GM18870 (cell line): ENCODE results near the gene CNOT2.
"Not testable (repeated sequence)": the region's sequence is repeated elsewhere in the genome, so short reads cannot be mapped to it uniquely, and the experiment has no call there.

Experiments used
- ATAC-seq: cut with Tn5 transposase; IDR thresholded peaks from one replicate; pipeline ENCODE4 v1.9.1; 2021; ENCODE audit warnings: moderate library complexity; ENCODE audit not compliant: unreplicated experiment

Gene CNOT2

GRCh38 chr12:70304684-70305555, 61.7 kb downstream of the CNOT2 start:
- ATAC-seq: not testable (repeated sequence)

- no peak for ATAC-seq
Measured at GRCh38 chr12:70305794-70306193, 62.6 kb downstream of the CNOT2 start.

- ATAC-seq: no peak
Measured at GRCh38 chr12:70306676-70307075, 63.4 kb downstream of the CNOT2 start.

GRCh38 chr12:70307868-70308267, 64.6 kb downstream of the CNOT2 start:
- ATAC-seq: no peak

GRCh38 chr12:70309348-70309747, 66.1 kb downstream of the CNOT2 start:
- no peak for ATAC-seq

- no peak for ATAC-seq
Measured at GRCh38 chr12:70314145-70314544, 70.9 kb downstream of the CNOT2 start.

- peak; percentile 98 for ATAC-seq
Measured at GRCh38 chr12:70317781-70318180, 74.5 kb downstream of the CNOT2 start.

DNA sequence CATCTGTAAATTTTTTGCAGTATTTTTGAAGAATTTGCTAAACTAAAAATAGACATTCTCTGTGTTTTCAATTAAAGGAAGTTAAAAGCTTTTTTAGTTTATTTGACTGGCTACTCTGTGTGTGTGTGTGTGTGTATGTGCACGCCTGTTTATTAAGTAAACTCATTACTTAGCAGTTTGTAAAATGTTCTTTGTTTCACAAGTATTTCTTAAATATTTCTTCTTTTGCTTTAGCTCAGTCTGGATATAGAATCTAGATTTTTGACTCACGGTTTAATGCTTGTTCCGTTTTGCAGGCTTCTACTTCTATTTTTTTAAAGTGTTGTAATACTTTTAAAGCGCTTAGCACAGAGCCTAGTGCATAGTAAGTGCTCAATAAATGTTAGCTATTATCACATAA, 76.4 kb downstream of the CNOT2 start:
- ATAC-seq: no peak

DNA sequence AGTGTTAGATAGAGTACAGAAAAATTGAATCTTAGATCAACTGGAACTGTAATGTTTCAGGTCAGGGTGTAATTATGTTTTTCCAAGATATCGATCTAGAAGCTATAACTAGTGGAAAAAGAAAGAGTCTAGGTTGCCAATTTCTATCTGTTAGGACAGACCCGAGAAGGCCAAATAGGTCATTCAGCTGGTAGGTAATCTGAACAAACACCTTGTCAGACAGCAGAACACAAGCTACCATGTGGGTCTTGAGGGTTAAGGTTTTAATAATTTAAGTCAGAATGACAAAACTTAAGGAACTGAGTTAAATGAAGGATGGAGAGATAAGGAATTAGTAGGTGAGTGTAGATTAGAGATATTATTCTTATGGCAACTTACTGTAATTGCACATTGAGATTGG, 78.0 kb downstream of the CNOT2 start:
- no peak for ATAC-seq

GRCh38 chr12:70327541-70327940, 84.3 kb downstream of the CNOT2 start:
- no peak for ATAC-seq

DNA sequence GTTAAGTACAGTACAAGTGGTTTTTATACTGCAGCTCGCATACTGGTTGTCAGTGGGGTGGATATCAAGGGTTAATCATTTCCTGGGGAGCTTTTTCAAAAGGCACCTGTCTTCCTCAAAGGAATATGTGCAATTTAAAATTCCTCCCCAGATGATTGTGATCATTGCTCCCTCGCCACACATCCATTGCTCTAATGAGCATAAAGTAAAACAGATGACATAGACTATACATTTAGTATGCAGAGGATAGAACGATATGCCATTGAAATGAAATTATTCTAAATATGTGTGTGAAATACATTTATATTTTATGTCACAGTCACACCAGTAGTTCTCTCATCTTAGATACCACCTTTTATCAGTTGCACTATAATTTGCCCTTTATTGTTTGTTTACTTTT, 86.5 kb downstream of the CNOT2 start:
- ATAC-seq: no peak

DNA sequence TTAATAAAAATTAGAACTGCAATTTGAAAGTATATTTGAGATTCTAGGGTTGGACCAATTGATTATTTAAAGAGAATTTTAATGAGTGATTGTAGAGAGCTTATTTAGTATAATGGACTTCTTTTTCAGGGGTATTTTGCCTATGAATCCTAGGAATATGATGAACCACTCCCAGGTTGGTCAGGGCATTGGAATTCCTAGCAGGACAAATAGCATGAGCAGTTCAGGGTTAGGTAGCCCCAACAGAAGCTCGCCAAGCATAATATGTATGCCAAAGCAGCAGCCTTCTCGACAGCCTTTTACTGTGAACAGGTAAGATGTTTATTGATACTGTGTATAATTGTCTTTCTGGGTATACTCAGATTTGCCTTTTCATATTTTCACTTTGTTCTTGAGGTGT, 86.9 kb downstream of the CNOT2 start:
- no peak for ATAC-seq

DNA sequence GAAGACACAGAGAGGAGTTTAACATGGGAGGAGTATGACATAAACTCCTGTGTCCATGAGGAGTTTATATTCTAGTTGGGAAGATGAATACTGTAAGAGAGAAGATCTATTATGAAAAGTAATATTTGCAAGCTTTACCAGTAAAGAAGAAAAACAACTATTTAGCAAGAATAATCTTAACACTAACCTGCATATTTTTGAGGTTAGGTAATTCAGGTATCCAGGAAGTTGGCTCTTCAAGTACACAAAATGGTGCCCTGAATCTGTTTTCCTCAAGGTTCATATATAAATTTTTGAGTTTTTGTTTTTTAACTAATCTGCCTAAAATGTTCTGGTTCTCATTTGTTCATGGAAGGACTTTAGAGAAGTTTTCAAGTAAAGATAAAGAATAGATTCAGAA, 89.0 kb downstream of the CNOT2 start:
- no peak for ATAC-seq

DNA sequence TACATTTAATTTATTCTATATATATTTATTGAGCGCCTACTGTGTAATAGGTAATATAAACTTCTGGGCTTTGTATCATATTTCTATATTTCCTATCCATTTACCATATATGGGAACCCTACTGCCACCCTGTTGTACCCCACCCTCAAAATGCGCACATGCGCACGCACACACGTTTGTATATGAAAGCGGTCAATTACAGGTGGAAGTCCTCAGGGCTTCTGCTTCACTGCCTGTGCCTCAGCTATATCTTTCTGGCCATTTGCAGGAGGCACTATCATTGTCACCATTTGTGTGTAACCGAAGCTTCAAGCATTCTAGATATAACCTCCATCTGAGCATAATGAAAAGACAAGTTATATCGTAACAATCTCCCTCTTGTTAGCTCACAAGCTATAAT, 91.5 kb downstream of the CNOT2 start:
- no peak for ATAC-seq

DNA sequence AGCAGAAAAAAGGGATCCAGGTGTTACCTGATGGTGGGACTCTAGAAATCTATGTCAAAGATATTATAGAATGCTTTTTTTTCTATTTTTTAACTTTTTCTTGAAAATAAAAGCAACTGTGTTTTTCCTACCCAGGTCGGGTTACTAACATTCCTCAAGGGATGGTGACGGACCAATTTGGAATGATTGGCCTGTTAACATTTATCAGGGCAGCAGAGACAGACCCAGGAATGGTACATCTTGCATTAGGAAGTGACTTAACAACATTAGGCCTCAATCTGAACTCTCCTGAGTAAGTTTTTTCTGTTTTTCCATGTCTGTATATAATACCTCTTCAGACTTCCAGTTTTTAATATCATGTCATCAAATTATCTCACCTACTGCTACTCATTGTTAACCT, 95.3 kb downstream of the CNOT2 start:
- ATAC-seq: no peak

DNA sequence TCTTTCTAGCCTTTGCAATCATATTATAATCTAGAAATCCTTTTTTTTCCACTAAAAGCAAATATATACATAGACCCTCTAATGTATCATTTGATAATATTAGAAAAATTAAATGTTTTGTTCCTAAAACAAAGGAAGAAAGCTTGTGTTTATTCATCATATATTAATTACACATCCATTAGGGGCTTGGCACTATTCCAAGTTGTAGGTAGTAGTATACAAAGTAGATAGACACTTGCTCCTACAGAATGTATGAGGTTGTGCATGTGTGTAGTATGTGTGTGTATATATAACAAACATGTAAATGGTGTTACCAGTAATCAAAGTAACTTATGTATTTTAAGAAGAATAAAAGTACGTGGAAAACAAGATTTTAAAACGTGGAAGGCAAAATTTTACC, 107.8 kb downstream of the CNOT2 start:
- ATAC-seq: no peak

DNA sequence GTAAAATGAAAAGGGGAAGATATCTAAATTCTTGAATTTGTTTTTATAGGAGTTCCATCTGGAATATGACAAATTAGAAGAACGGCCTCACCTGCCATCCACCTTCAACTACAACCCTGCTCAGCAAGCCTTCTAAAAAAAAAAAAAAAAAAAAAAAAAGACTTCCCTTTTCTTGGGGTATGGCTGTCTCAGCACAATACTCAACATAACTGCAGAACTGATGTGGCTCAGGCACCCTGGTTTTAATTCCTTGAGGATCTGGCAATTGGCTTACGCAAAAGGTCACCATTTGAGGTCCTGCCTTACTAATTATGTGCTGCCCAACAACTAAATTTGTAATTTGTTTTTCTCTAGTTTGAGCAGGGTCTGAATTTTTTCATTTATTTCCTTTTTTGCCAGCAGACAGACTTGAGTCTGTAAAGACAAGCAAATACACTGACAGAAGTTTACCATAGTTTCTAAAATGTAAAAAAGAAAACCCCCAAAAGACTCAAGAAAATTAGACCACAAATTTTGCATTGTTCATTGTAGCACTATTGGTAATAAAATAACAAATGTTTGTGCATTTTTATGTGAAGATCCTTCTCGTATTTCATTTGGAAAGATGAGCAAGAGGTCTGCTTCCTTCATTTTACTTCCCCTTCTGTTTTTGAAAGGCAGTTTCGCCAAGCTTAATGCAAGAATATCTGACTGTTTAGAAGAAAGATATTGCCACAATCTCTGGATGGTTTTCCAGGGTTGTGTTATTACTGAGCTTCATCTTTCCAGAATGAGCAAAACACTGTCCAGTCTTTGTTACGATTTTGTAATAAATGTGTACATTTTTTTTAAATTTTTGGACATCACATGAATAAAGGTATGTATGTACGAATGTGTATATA, 110.8 kb downstream of the CNOT2 start:
- ATAC-seq: no peak

GRCh38 chr12:70354787-70355186, 111.6 kb downstream of the CNOT2 start:
- no peak for ATAC-seq

DNA sequence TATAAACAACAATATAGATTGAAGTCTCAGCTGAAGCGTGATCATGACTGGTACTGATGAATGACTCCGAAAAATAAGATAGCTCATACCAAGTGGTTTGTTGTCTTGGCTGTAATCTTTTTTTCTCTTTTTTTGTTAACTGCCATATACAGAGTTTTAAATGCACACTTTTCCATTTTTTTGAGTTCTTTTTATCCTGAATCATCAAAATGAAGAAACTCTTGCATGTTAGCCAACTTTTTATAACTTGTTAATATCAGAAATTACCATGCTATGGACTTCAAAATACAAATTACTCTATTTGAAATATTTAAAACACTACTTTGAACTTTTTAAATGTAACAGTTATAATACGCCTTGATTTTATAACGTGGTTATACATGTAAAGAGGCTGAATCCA, 112.7 kb downstream of the CNOT2 start:
- ATAC-seq: no peak

DNA sequence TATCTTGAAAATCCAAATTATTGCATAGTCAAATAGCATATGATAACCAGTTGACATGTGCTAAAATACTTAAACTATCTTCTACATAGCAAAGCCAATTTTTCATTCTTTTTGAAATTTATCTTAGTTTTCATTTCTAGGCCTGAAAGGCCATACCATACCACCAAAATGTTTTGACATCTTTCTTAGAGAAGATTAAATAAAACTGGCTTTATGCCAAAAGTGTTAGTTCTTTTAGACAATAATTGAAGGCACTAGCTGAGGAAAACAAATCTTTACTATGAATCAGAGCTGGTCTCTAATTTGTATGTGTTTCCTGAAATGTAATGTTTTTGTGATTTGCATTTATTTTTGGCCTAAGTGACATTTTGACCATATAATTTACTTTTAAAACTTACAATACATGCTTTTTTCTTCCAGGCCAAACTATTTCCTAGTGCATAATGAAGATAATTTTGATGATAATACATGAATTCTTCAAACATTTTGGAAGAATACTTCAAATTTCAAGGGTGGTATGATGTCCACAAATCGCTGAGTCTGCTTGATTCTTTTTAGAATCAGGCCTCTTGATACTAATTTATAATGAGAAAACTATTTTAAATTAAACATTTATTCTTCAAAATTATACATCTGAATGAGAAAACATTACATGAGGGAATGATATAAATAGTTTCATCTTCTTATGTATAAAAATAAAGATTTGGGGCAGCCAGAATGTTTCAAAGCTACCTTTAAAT, 116.4 kb downstream of the CNOT2 start:
- no peak for ATAC-seq

DNA sequence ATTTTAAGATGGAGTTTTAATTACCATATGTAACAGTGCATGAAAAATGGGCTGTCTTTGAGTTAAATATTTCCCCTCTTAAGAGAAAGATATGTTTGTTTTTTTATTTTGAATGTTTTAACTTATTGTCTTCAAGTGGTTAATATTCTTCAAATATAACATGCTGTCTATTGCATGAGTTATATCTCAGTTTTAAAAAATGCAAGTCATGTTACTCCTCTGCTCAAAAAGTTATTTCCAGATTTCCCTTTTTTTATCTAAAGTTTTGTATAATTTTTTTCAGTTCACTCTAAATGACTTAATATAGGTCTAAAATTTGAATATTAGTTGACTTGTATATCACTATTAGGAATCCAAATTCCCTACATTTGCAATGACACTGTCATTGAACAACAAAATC, 117.0 kb downstream of the CNOT2 start:
- no peak for ATAC-seq
